HG03521 (cell line): ENCODE results near the gene QRSL1.
"Not testable (repeated sequence)": the region's sequence is repeated elsewhere in the genome, so short reads cannot be mapped to it uniquely, and the experiment has no call there.

Experiments
- ATAC-seq: cut with Tn5 transposase; IDR thresholded peaks from one replicate; pipeline ENCODE4 v1.9.1; 2021; ENCODE audit warnings: mild to moderate bottlenecking, moderate library complexity; ENCODE audit not compliant: unreplicated experiment

Gene QRSL1

DNA sequence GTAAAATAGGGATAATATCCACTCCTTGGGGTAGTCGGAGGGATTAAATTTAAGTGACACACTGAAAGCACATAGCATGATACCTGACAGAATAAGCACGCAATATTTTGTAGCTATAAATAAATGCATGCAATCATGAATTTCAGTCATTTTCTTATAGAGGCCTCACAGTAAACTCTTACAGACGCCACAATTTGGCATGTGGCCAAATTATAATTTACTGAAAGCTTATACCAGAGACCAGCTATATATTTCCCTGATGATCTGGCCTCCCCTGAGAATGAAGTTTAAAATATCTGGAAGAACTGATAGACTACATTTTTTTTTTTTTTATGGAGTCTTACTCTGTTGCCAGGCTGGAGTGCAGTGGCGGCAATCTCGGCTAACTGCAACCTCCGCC lies 40.9 kb downstream of the QRSL1 start:
- ATAC-seq: no peak

DNA sequence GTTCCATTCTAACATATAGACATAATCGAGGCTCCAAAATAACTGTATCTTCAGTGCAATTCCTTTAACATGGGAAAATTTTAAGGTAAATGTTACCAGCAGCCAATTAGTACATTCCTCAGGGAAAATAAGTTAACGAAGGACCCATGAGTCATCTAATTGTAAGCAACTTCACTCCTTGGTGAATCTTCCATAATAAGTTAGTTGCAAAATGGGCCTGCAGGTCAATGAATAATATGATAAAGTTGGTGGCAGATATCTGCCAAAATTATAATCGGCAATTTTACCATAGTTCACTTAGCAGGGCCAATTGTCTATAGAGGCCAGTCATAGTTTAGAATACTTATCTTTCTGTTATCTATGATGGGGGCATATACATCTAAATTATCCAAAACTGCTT lies 42.3 kb downstream of the QRSL1 start:
- no peak for ATAC-seq

DNA sequence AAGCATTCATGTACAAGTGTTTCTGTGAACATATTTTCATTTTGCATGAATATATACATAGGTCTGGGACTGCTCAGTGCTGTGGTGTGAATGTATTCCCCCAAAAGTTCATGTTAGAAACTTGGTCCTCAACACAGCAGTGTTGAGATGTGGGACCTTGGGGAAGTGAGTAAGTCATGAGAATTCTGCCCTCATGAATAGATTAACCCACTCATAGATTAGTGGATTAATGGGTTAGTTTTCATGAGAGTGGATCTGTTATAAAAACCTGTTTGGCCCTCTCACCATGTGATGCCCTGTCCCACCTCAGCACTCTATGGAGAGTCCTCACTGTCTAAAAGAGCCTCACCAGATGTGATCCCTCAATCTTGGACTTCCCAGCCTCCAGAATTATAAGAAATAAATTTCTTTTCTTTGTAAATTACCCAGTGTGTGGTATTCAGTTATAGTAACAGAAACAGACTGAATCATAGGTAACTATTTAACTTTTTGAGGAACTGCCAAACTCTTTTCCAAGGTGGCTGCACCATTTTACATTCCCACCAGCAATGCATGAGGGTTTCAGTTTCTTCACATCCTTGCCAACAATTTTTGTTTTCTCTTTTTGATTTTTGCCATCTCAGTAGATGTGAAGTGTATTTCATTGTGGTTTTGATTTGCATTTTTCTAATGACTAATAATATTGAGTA lies 45.3 kb downstream of the QRSL1 start:
- no peak for ATAC-seq

DNA sequence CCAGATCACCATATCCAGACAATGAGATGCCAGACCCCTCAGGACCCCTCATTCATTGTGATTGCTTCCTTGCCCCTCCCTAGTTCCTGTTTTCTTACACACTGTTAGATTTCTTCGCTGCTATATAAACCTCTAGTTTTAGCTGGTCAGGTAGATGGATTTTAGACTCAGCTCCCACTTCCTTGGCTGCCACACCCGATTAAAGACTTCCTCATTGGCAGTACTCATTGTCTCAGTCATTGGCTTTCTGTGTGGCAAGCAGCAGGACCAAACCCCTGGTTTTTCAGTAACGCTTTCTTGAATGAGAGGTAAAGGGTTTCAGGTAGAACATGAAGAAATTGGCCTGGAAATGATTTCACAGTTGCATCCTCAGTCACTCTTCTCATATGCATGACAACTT lies 47.9 kb downstream of the QRSL1 start:
- ATAC-seq: no peak

DNA sequence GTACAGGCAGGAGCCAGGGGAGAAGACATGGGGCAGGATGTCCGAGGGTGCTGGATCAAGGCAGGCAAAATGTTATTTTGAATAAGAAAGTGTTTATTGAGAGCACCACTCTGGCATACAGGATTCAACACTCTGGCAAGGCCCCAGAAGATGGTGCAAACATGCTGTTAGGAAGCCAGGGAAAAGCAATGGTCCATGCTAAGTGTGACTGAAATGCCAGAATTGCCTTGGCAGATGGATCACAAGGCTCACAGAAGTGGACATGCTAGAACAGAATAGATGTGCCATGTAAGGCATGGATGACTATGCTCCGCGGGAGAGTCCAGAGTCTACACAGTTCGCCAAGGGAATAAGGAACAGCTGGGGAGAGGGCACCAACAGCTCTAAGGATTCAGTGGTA lies 54.6 kb downstream of the QRSL1 start:
- ATAC-seq: no peak

DNA sequence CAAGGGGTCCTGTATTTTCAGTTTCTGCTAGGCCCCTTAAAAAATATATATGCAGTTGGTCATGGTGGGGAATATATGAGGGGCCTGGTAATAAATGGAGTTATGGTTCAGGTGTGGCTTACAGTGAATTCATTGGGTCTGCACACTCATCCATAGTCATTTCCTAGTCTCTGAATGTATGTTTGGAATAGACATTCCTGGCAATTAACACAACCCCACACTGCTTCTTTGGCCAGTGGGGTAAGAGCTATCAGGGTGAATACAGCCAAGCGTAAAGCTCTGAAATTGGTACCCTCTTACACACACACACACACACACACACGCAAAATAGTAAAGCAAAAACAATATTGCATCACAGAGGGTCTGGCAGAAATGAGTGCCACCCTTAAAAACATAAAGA lies 56.5 kb downstream of the QRSL1 start:
- no peak for ATAC-seq

DNA sequence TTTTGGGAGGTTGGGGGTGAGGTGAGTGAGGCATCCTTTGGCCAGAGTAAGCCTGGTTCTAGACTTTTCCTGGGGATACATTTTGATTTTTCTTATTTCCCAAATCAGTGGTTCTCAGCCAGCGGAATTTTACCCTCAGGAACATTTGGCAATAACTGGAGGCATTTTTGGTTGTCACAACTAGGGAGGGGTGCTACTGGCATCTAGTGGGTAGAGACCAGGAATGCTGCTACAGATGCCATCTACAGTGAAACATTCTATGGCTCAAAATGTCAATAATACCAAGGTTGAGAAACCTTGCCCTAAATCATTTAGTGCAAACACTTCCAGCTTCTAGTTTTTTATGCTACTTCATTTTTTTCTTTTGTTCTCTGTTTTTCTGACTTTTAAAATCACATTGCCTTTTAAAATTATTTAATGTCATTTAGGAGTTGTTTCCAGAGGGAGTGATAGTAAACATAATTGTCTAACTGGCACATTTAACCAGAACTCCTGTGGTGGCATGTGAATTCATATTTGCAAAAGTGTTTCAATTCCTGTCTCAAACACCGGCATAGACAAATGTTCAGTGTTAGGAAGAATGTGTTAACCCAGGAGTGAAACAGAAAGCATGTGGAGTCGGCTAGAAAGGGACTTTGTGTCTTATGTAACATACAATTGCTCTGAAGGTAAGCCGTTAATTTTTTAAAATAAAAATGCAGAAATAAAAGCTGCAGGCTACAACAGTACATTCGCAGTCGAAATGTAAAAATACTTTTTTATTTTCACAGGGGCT lies 59.0 kb downstream of the QRSL1 start:
- no peak for ATAC-seq

DNA sequence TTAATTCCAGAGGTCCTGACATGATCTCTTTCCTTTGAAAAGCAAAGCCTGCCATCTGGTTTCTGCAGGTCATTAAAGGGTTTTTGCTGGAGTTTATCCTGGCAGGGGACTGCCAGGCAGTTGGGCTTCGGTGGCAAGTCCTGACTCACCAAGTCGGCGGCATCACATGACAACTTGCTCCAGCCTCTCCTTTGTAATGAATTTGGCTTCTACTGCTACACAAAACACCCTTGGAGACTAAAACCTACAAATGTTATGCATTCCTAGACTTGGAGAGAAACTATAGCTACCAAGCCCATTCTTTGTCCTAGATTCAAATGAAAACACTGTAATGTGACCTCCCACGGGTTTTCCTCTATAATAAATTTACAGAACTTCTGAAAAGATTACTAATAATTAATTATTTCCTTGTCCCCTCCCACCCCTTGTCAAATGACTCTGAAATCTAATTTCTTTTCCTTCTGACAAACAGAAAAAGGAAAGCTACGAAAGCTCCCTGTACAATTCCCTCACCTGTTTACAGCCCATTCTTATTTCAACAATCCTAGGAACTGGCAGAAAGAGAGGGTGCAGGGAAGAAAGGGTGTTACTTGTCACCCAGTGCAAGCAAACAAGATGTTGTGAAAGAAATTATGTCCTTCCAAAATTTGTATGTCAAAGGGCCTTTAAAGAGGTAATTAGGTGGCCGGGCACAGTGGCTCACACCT lies 62.9 kb downstream of the QRSL1 start:
- ATAC-seq: no peak

DNA sequence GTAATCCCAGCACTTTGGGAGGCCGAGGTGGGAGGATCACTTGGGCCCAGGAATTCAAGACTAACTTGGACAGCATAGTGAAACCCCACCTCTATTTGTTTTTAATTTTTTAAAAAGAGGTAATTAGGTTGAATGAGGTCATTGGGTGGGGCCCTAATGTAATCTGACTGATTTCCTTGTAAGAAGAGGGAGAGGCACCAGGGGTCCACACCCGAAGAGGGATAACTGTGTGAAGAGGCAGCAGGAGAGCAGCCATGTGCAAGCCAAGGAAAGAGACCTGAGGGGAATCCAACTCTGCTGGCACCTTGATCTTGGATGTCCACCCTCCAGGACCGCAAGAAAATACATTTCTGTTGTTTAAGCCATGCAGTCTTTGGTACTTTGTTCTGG lies 63.4 kb downstream of the QRSL1 start:
- ATAC-seq: no peak

DNA sequence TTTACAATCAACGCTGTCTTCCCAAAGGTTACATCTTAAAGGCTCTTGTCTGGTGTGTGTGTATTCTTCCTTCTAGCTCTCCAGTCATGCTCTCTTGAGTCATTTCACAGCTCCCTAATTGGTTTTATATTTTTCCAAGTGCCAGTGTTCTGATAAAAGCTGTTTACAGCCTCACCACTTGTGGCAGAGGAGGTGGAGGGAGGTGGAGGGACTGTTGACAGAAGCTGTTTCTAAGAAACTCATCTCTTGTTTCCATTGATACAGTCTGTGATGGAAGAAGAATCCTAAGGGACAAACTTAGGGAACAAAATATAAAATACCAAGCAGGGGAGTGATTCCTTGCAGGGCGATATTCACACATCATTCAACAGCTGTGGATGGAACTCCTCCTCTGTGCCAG lies 64.0 kb downstream of the QRSL1 start:
- no peak for ATAC-seq

DNA sequence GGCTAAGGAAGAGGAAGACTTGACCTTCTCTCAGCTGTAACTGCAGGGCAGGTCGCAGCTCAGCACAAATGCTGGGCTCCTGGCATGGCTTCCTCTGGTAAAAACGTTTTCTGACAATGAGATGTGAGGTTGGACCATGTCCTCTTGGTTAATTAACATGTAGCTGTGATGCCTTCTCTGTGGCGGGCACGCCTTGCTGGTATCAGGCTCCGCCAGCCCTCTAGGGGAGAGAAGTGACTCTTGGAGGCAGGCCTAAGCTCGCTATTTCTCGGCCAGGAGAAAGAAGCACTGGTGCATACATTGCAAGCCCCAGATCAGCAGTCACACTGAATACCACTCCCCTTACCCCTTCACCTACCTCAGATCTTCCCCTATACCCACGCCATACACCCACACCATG lies 65.0 kb downstream of the QRSL1 start:
- ATAC-seq: no peak

DNA sequence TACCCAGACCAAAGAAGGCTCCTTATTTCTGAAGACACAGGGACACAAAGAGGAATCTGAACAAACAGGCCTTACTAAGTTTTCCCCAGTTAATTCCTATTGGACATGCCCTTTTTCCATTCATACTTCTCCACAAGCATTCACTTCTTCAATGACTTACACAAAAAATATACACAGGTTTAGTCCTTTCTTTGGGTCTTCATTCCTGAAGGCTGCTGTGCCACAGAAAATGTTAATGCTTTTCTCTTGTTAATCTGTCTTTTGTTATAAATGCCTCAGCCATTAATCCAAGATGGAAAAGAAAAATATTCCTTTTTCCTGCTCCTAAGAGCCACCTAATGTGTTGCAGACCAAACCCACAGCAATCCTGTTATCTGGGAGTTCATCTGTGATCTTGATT lies 71.2 kb downstream of the QRSL1 start:
- ATAC-seq: no peak

DNA sequence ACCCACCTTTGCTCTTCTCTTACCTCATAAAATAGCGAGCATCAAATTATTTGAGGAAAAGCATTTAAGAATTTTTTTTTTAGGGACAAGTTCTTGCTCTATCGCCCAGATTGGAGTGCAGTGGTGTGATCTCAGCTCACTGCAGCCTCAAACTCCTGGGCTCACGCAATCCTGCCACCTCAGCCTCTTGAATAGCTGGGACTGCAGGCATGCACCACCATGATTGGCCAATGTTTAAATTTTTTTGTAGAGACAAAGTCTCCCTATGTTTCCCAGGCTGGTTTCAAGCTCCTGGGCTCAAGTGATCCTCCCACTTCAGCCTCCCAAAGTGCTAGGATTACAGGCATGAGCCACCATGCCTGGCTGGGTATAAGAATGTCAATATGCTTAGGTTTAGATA lies 71.8 kb downstream of the QRSL1 start:
- ATAC-seq: not testable (repeated sequence)

DNA sequence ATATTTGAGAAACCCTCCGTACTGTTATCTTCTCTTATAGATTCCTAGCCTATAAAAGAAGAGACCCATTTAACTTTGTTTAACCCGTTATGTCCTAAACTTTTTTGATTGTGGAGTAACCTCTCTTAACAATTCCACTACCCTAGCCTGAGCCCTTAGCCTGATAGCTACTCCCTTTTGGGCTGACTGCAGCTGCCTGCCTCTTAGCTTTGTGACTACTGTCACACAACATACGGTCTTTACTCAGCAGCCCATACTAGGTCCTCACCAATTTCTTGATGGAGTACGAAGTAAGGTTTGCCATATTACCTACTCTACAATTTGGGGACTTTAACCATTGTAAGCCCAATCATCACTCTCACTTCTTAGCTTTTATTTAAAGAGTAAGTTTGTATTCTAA lies 72.7 kb downstream of the QRSL1 start:
- ATAC-seq: peak; percentile 30

DNA sequence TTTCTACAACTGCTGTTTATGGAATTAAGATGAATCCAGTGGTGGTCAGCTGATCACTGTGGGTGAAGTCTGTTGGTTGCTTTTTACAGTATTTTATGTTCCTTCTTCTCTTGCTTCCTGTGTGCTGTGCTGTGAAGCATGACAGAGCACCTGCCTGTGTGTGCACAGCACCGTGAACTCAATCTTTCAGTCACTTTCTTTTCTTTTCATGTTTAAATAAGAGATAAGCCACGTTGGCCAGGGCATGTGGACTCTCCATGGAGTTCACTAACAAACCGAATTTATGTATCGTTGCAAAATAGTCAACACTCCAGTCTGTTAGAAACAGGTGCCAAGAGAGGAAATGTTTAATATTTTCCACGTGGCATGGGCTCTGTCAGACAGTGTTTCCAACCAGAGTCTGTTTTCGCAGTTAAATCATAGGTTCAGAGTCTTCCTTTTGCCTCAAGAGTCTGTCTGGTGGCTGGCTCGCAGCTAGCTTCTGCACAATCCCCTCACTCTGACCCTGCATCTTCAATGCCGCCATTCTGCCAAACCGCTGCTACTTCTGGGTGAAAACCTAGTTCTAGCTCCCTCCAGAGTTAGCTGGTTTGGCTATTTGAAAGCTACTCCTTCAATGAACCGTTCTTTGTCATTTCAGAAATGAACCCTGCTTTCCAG lies 73.2 kb downstream of the QRSL1 start:
- ATAC-seq: peak; percentile 95

DNA sequence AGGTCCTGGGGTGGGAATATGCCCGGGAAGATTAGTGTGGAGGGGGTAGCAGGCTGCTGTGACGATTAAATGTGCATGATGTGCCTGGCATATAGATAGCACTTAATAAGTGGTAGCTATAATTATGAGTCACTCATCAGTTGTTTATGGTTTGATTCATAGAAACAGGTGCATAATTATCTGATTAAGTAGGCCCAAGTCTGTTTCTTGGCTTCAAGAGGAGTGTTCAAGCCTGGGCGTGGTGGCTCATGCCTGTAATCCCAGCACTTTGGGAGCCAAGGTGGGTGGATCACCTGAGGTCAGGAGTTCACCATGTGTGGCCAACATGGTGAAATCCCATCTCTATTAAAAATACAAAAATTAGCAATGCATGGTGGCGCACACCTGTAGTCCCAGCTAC lies 74.9 kb downstream of the QRSL1 start:
- no peak for ATAC-seq

DNA sequence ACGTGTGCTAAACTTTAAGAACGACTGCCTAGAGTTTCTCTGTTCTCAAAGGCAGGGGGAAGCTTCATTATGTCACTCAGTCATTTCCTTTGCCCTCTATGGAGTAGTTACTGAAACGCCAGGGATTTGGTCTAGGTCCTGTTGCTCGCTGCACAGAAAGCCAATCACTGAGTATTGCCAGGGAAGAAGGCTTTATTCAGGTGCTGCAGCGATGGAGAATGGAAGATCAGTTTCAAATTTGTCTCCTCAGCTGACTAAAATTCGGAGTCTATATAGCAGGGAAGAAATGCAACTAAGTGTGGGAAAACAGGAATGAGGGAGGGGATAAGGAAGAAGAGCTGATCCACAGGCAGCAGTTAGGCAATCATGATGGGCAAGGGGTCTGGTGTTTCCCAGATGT lies 75.8 kb downstream of the QRSL1 start:
- ATAC-seq: no peak

DNA sequence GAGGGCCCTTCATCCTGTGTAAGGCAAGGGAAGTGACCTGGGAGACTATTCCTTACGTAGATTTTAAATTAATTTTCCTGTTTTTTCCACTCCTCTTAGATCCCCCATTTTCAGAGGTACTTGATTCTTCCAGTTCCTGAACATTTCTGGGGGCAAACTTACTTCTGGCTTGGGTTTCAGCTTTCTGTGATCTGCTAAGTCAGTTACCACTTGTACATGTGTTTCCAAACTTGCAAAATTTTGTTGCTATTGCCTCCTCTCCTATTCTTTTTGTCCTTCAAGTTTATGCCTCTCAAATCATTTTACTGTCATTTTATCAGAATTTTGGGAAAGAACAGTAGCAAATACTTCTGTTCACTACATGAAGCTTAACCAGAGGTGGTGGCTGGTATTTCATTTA lies 81.2 kb downstream of the QRSL1 start:
- no peak for ATAC-seq

DNA sequence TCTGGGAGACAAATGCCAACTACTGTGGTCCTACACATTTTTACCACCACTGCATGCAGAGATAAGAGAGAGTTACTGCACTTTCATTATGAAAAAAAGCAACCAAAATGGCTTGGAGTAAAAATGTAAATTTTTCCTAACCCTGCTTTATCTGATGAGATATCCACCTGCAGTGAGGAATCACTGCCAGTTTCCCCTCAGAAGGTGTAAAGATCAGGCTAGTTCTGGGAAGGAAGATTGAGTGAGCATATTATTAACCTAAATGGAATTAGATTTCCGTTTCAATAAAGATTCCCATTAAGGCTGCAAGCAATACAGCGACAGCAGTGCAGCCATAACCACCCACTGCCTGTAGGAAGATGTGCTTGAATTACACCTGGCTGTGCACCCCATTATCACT lies 84.9 kb downstream of the QRSL1 start:
- no peak for ATAC-seq

DNA sequence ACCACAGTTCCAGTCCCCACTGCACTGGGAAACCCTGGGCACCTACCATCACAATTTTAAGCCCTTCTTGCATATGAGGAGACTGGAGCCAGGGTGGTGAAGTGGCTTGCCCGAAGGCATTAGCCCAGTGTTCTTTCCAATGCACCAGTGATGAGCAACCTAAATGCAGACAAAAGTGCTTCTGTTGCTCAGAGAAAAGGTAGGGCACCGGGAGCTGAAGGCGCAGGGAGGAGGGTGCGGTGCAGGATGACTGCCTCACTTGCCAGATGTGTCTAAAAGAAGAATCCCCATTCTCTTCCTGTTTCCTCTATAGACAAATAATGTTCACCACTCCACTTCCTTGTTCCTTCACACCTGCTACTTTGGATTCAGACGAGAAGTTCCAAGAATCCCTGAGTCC lies 86.5 kb downstream of the QRSL1 start:
- no peak for ATAC-seq

DNA sequence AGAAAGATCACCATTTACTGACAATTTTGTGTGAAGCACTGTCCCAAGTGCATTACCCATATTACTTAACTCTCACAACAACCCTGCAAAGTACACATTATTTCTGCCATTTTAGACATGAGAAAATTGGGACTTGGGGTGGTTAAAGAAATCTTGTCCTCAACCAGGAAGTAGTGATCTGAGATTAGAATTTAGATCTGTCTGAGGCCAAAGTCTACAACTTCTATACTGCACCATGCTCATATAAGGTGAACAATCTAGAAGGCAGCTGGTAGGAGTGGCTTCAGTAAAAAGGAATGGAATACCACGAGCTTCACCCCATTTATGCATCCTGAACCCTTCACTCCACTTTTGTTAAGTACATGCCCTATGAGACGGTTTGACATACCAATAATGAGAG lies 87.6 kb downstream of the QRSL1 start:
- ATAC-seq: no peak
